ENCODE results near the gene VAC14.

Gene VAC14

GRCh38 chr16:70721202-70721963 is 79.6 kb downstream of the VAC14 start:
- DNase-seq: no peak

- no peak for DNase-seq
Observed at GRCh38 chr16:70720425-70721201, 80.3 kb downstream of the VAC14 start.

GRCh38 chr16:70717065-70717464 is 83.9 kb downstream of the VAC14 start:
- no peak for DNase-seq

- no peak for DNase-seq
Observed at GRCh38 chr16:70715860-70716357, 85.0 kb downstream of the VAC14 start.

- DNase-seq: peak; percentile 93
Observed at GRCh38 chr16:70715055-70715858, 85.7 kb downstream of the VAC14 start.

- DNase-seq: no peak
Observed at GRCh38 chr16:70714581-70715054, 86.3 kb downstream of the VAC14 start.

GRCh38 chr16:70713824-70714223 is 87.1 kb downstream of the VAC14 start:
- DNase-seq: no peak

- no peak for DNase-seq
Observed at GRCh38 chr16:70713342-70713741, 87.6 kb downstream of the VAC14 start.

GRCh38 chr16:70712942-70713341 is 88.0 kb downstream of the VAC14 start:
- no peak for DNase-seq

- no peak for DNase-seq
Observed at GRCh38 chr16:70712359-70712758, 88.6 kb downstream of the VAC14 start.

GRCh38 chr16:70711211-70712031 is 89.5 kb downstream of the VAC14 start:
- DNase-seq: no peak

- no peak for DNase-seq
Observed at GRCh38 chr16:70710422-70711210, 90.3 kb downstream of the VAC14 start.

GRCh38 chr16:70709942-70710341 is 91.0 kb downstream of the VAC14 start:
- no peak for DNase-seq

GRCh38 chr16:70709457-70709856 is 91.5 kb downstream of the VAC14 start:
- no peak for DNase-seq

GRCh38 chr16:70708366-70709246 is 92.4 kb downstream of the VAC14 start:
- no peak for DNase-seq

GRCh38 chr16:70706948-70707465 is 94.0 kb downstream of the VAC14 start:
- peak; percentile 85 for DNase-seq

- DNase-seq: no peak
Observed at GRCh38 chr16:70705056-70705455, 95.9 kb downstream of the VAC14 start.

- DNase-seq: no peak
Observed at GRCh38 chr16:70704586-70704985, 96.4 kb downstream of the VAC14 start.

GRCh38 chr16:70703835-70704381 is 97.0 kb downstream of the VAC14 start:
- no peak for DNase-seq
